Suprapubic skin (tissue), 4 donors: ENCODE results near the gene ATG4C.

Experiments used
- CTCF ChIP-seq, 2 donors: fragments of 200-600 bp in 1 of 2; fragments of 450-650 bp in 1 of 2; sonication (generic) in 1 of 2; IDR thresholded peaks; one replicate each; pipeline ENCODE4 v1.5.1; 2016 to 2019; ENCODE audit warnings: antibody characterized with exemption in 2 of 2, mild to moderate bottlenecking in 1 of 2, moderate library complexity in 1 of 2
- POLR2A ChIP-seq, 2 donors: fragments of 450-650 bp; IDR thresholded peaks; one replicate each; pipeline ENCODE4 v1.6.1; 2017; ENCODE audit warnings: antibody characterized with exemption in 2 of 2, mild to moderate bottlenecking in 2 of 2, moderate library complexity in 2 of 2
- POLR2AphosphoS5 ChIP-seq, 3 donors: sonication (generic); formaldehyde crosslinking; IDR thresholded peaks; one replicate each; pipeline ENCODE4 v1.6.1; 2017; ENCODE audit warnings: antibody characterized with exemption in 3 of 3

DNA sequence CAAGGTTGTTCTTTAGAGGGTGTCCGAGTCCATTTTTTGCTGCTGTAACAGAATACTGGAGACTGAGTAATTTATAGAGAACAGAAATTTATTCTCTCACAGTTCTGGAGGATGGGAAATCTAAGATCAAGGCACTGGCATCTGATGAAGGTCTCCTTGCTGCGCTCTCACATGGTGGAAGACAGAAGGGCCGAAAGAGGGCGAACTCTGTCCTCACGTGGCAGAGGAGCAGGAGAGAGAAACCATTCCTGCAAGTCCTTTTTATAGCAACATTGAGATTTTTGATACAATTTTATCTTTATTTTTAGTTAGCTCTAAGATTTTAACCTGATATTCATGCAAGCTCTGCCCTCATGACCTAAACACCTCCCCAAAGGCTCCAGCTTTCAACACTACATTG, 48.3 kb downstream of the ATG4C start:
- TF ChIP-seq POLR2A (IDR thresholded peaks at IDR 0.05): no peak
- no peak for TF ChIP-seq CTCF (IDR thresholded peaks at IDR 0.05)
- no peak for TF ChIP-seq POLR2AphosphoS5 (IDR thresholded peaks at IDR 0.05)
